ENCODE results near the gene AQP3. TPM values are rescaled to one million over a fixed set of nuclear protein-coding genes. Genes with fewer than 3 reads are reported as not detected.

The AQP3 gene
- total RNA-seq, 2 donors from 2014 or later, result 12.5 to 50.3 TPM

DNA sequence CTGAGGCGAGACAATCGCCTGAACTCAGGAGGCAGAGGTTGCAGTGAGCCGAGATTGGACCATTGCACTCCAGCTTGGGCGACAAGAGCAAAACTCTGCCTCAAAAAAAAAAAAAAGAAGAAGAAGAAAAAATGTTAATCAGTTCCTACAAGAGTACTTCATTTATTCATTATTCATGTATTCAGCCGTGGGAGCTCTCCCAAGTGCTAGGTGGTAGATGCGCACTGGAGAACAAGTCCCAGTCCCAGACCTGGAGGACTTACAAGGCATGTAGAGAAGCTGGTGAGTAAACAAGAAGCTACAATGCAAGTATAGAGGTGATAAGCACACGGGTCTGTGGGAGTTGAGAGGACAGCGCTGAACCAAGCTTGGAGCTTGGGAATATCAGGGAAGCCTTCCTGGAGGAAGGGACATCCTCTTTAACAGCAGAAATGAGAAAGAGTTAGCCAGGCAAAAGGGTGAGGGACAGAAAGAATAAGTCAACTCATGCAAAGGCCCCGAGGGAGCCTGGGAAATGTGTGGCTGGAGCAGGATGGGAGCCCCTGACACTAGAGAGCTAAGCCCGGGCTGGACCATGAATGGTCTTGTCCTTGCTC is 27.6 kb downstream of the AQP3 start:
- intact Hi-C loops (cut with DNase I), result no loop called here
- Histone ChIP-seq H3K27me3 (no peaks in the 10 kb centered on the region), H3K4me3 (no peak overlapping the region), H3K36me3 (replicated peaks in 1 of 2; ENCODE audit: insufficient read depth in 1 of 2, low read depth in 2 of 2) (no peaks in the 10 kb centered on the region), H3K9me3 (no peaks in the 10 kb centered on the region), H3K4me1 (peaks cover 18% of the 10 kb centered on the region), H3K27ac (no peak overlapping the region)
- WGBS, 2 donors, result 72 to 74% methylated on average over 10 of the region's 10 CpGs
- DNase-seq (no peak), ATAC-seq (no peak)
- TF ChIP-seq, protein P1, sequence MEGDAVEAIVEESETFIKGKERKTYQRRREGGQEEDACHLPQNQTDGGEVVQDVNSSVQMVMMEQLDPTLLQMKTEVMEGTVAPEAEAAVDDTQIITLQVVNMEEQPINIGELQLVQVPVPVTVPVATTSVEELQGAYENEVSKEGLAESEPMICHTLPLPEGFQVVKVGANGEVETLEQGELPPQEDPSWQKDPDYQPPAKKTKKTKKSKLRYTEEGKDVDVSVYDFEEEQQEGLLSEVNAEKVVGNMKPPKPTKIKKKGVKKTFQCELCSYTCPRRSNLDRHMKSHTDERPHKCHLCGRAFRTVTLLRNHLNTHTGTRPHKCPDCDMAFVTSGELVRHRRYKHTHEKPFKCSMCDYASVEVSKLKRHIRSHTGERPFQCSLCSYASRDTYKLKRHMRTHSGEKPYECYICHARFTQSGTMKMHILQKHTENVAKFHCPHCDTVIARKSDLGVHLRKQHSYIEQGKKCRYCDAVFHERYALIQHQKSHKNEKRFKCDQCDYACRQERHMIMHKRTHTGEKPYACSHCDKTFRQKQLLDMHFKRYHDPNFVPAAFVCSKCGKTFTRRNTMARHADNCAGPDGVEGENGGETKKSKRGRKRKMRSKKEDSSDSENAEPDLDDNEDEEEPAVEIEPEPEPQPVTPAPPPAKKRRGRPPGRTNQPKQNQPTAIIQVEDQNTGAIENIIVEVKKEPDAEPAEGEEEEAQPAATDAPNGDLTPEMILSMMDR (IDR thresholded peaks at IDR 0.05), result no peak
- TF ChIP-seq POLR2A (IDR thresholded peaks at IDR 0.05), result no peak

DNA sequence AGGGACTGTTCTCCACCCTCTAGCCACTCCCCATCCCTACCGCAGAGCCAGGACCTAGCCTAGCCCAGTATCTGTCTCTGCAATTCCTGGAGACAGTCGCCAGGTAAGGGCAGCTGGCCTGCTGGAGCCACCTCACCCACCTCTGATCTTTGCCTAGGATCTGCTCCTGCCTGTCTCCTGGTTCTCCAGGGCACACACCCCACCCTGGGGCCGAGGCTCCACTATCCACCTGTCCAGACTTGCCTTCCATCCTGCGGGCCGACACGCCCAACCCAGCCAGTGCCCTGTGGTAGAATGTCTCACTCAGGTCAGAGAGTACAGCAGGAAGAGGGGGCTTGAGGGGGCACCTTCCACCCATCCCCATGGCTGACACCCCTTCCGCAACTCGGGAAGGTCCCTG is 29.3 kb downstream of the AQP3 start:
- TF ChIP-seq, protein P1 (IDR thresholded peaks at IDR 0.05), result no peak
- no peak for TF ChIP-seq POLR2A (IDR thresholded peaks at IDR 0.05)
- ATAC-seq (no peak), DNase-seq (no peak)
- Histone ChIP-seq H3K4me3 (no peak overlapping the region), H3K27me3 (no peaks in the 10 kb centered on the region), H3K9me3 (no peaks in the 10 kb centered on the region), H3K4me1 (peaks cover 23% of the 10 kb centered on the region), H3K27ac (no peak overlapping the region), H3K36me3 (replicated peaks in 1 of 2; ENCODE audit: insufficient read depth in 1 of 2, low read depth in 2 of 2) (no peaks in the 10 kb centered on the region)
- 89 to 91% methylated on average over 3 to 8 of the region's 8 CpGs for WGBS, 2 donors
- intact Hi-C loops (cut with DNase I), result no loop called here

DNA sequence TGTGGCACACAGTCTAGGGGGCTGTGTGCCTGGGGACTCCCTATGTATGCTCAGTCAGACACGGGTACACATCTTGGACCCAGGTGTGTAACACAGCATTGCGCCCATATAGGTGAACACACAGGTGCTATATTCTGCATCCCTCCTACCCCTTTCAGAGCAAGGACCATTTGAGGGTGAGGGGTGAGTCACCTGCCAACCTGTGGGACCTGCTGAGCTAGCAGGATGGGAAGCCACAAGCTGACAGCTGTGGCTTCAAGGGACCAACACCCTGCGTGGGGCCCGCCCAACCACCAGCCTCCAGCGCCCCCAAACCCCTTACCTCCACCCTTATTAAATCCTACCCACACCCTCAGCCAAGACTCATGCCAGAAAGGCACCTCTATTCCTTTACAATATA is 30.4 kb downstream of the AQP3 start:
- H3K4me1 ChIP-seq, result peaks cover 23% of the 10 kb centered on the region
- H3K4me3 ChIP-seq, result no peak overlapping the region
- TF ChIP-seq, protein P1 (IDR thresholded peaks at IDR 0.05), result no peak
- TF ChIP-seq POLR2A (IDR thresholded peaks at IDR 0.05), result no peak
- no peak overlapping the region for H3K27ac ChIP-seq
- ATAC-seq (no peak), DNase-seq (no peak)
- H3K36me3 ChIP-seq (replicated peaks in 1 of 2; ENCODE audit: insufficient read depth in 1 of 2, low read depth in 2 of 2), result no peaks in the 10 kb centered on the region
- intact Hi-C loops (cut with DNase I), result no loop called here
- H3K9me3 ChIP-seq, result no peaks in the 10 kb centered on the region
- 70% methylated on average over 5 of the region's 5 CpGs for WGBS, 2 donors
- H3K27me3 ChIP-seq, result no peaks in the 10 kb centered on the region

DNA sequence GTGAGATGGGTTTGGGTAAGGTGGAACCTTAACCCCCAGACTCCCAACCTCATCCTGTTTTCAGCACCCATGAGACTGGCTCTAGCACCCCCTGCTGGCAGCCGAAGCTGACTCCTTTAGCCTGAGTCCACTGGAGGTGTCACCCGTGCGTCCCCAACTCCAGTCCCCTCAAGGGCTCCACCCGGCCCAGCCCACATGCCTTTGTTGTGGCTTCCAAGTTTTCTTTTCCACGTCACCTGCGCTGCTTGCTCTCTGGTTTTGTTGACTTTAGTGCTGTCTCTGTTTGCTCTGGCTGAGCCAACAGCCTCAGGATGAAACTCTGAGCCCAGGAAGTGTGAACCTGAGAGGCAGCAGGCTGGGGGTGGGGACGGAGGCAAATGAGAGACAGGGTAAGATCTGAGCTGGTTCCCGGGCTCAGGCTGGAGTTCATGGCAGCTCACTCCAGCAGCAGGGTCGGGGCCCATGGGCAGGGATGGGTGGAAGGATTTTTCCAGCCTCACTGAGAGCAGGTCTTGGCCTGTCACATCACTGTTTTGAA is 31.8 kb downstream of the AQP3 start:
- H3K27ac ChIP-seq, result peak overlapping the region; percentile 33 to 81 (median 62)

More for the DNA sequence above, 31.8 kb downstream of the AQP3 start:
- peak in 2 of 3 donors; percentile 33 to 35 for TF ChIP-seq POLR2A (IDR thresholded peaks at IDR 0.05)
- TF ChIP-seq, protein P1 (IDR thresholded peaks at IDR 0.05), result peak; percentile 71 to 90 (median 78)
- intact Hi-C loops (cut with DNase I), result no loop called here
- DNase-seq, result peak; percentile 90 to 94 (median 92)
- H3K36me3 ChIP-seq (replicated peaks in 1 of 2; ENCODE audit: insufficient read depth in 1 of 2, low read depth in 2 of 2), result no peaks in the 10 kb centered on the region
- peak; percentile 94 for ATAC-seq
- no peaks in the 10 kb centered on the region for H3K9me3 ChIP-seq
- H3K4me3 ChIP-seq, result no peak overlapping the region
- peaks cover 23% of the 10 kb centered on the region for H3K4me1 ChIP-seq
- H3K27me3 ChIP-seq, result no peaks in the 10 kb centered on the region
- 3 to 7% methylated on average over 7 to 9 of the region's 9 CpGs for WGBS, 2 donors
